OCI-LY3 (cell line): Measurements from ENCODE around the gene TMEM187.

ENCODE experiments used
- EZH2phosphoT487 ChIP-seq: fragments of 200-600 bp; shearing (Covaris generic); IDR thresholded peaks from 2 replicates; pipeline ENCODE4 v1.6.1; 2018; ENCODE audit warnings: antibody characterized with exemption, mixed run types, low read depth
- TF ChIP-seq, protein P1 (sequence below): fragments of 200-600, 300-600 bp; sonication (generic); IDR thresholded peaks from 2 replicates; pipeline ENCODE4 v1.5.1; 2014; ENCODE audit warnings: antibody characterized with exemption, low read length, low read depth

GRCh38 chrX:153969125-153969903 is 3.2 kb upstream of the TMEM187 start:
- TF ChIP-seq, protein P1, sequence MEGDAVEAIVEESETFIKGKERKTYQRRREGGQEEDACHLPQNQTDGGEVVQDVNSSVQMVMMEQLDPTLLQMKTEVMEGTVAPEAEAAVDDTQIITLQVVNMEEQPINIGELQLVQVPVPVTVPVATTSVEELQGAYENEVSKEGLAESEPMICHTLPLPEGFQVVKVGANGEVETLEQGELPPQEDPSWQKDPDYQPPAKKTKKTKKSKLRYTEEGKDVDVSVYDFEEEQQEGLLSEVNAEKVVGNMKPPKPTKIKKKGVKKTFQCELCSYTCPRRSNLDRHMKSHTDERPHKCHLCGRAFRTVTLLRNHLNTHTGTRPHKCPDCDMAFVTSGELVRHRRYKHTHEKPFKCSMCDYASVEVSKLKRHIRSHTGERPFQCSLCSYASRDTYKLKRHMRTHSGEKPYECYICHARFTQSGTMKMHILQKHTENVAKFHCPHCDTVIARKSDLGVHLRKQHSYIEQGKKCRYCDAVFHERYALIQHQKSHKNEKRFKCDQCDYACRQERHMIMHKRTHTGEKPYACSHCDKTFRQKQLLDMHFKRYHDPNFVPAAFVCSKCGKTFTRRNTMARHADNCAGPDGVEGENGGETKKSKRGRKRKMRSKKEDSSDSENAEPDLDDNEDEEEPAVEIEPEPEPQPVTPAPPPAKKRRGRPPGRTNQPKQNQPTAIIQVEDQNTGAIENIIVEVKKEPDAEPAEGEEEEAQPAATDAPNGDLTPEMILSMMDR = no peak
- TF ChIP-seq EZH2phosphoT487 = no peak
